GM12878 (cell line): ENCODE data around the gene NRG3. TPM values are rescaled to one million over a fixed set of nuclear protein-coding genes. Genes with fewer than 3 reads are reported as not detected.

Experiments used
- ATAC-seq: fragments of 200-7000 bp; cut with Tn5 transposase; 3 replicates; pipeline ENCODE4 v1.9.1; 2020; ENCODE audit warnings: mild to moderate bottlenecking, moderate library complexity
- BruUV-seq: library from RNA; stranded (reverse); fragments of 400-500 nt; replicated peaks from 2 replicates; lab custom pipeline; 2021; lab: Mats Ljungman, UMichigan
- CTCF ChIA-PET: fragments of 300-600 bp; sonication (Branson Sonifier 250); formaldehyde crosslinking; extraction: SDS; loops from one replicate; lab custom pipeline; 2021; ENCODE audit warnings: inconsistent platforms; lab: Yijun Ruan, JAX
- POLR2A ChIA-PET: fragments of 350-600 bp; formaldehyde crosslinking; extraction: SDS; loops from one replicate; lab custom pipeline; 2021; ENCODE audit warnings: inconsistent platforms; lab: Charles Lee
- RAD21 ChIA-PET: fragments of 300-600 bp; sonication (Branson Sonifier 250); formaldehyde crosslinking; loops from one replicate; lab custom pipeline; 2023; ENCODE audit warnings: antibody characterized with exemption; ENCODE audit not compliant: unreplicated experiment; lab: Charles Lee
- SMC1A ChIA-PET: fragments of 300-600 bp; sonication (Branson Sonifier 250); formaldehyde crosslinking; loops from one replicate; lab custom pipeline; 2023; ENCODE audit not compliant: unreplicated experiment, uncharacterized antibody; lab: Charles Lee
- DNase-seq: peaks from one replicate; pipeline ENCODE4 v3.0.0-alpha.2; 2011; ENCODE audit warnings: low read depth, low spot score
- FAIRE-seq: peaks from 3 replicates; lab custom pipeline; 2011; peaks lifted over from hg19 to GRCh38; lab: Jason Lieb, UNC
- H2AFZ ChIP-seq: 2 replicates; pipeline ENCODE4 v1.6.0; 2011; ENCODE audit warnings: low read depth, low read length, control low read depth; ENCODE audit not compliant: control insufficient read depth
- H3K27ac ChIP-seq: 2 replicates; pipeline ENCODE4 v1.5.1; 2011; ENCODE audit warnings: control low read depth; ENCODE audit not compliant: control insufficient read depth, insufficient read depth
- H3K27me3 ChIP-seq, 2 experiments: replicated peaks in 1 of 2; 2 replicates each; pipeline versions ENCODE4 v1.6.0 to v1.6.1; 2011; ENCODE audit warnings: low read length in 1 of 2; ENCODE audit not compliant: control insufficient read depth in 2 of 2, insufficient read depth in 2 of 2
- H3K36me3 ChIP-seq, 2 experiments: 2 replicates each; pipeline ENCODE4 v1.5.1; 2011; ENCODE audit warnings: low read length in 1 of 2; ENCODE audit not compliant: control insufficient read depth in 2 of 2, insufficient read depth in 2 of 2
- H3K4me1 ChIP-seq: 2 replicates; pipeline ENCODE4 v1.6.1; 2011; ENCODE audit warnings: mild to moderate bottlenecking, low read length, moderate library complexity, mixed read lengths; ENCODE audit not compliant: control insufficient read depth, insufficient read depth
- H3K4me2 ChIP-seq: 2 replicates; pipeline ENCODE4 v1.6.0; 2011; ENCODE audit warnings: control low read depth; ENCODE audit not compliant: control insufficient read depth, insufficient read depth
- H3K4me3 ChIP-seq: fragments of 200-600 bp; sonication (generic); 2 replicates; pipeline ENCODE4 v1.5.1; 2016
- H3K79me2 ChIP-seq: 2 replicates; pipeline ENCODE4 v1.6.0; 2011; ENCODE audit warnings: low read length; ENCODE audit not compliant: control insufficient read depth, insufficient read depth
- H3K9ac ChIP-seq: 2 replicates; pipeline ENCODE4 v1.8.0; 2011; ENCODE audit warnings: low read length, control low read depth, mixed read lengths; ENCODE audit not compliant: control insufficient read depth, insufficient read depth
- H3K9me3 ChIP-seq: replicated peaks from 3 replicates; pipeline ENCODE4 v1.5.1; 2011; ENCODE audit warnings: mild to moderate bottlenecking, low read length; ENCODE audit not compliant: control insufficient read depth, insufficient read depth
- H4K20me1 ChIP-seq: 2 replicates; pipeline ENCODE4 v1.6.0; 2011; ENCODE audit not compliant: control insufficient read depth, insufficient read depth
- ATF7 ChIP-seq: fragments of 450-650 bp; IDR thresholded peaks from 2 replicates; pipeline ENCODE4 v1.6.1; 2016; ENCODE audit warnings: low read depth, mild to moderate bottlenecking
- CBX5 ChIP-seq: sonication (generic); IDR thresholded peaks from 2 replicates; pipeline ENCODE4 v1.6.1; 2016; ENCODE audit warnings: low read depth, moderate library complexity, mild to moderate bottlenecking, inconsistent platforms
- CREM ChIP-seq: IDR thresholded peaks from 2 replicates; pipeline ENCODE4 v1.6.1; 2014; ENCODE audit warnings: antibody characterized with exemption, low read depth
- FOXK2 ChIP-seq: fragments of 450-650 bp; IDR thresholded peaks from 2 replicates; pipeline ENCODE4 v1.6.1; 2017; ENCODE audit warnings: mild to moderate bottlenecking, moderate library complexity
- NFYB ChIP-seq: IDR thresholded peaks from 2 replicates; pipeline ENCODE4 v1.6.1; 2011; ENCODE audit warnings: low read depth, mild to moderate bottlenecking, low read length, improper control_type of control experiment, moderate library complexity; ENCODE audit not compliant: insufficient read depth
- POLR2A ChIP-seq: IDR thresholded peaks from 2 replicates; pipeline ENCODE4 v1.6.1; 2011; ENCODE audit warnings: low read depth, mild to moderate bottlenecking, low read length
- POLR2AphosphoS5 ChIP-seq: IDR thresholded peaks from 2 replicates; pipeline ENCODE4 v1.6.1; 2011; ENCODE audit warnings: mild to moderate bottlenecking, low read length, inconsistent platforms
- SMAD1 ChIP-seq: fragments of 450-650 bp; IDR thresholded peaks from 2 replicates; pipeline ENCODE4 v1.6.1; 2018; ENCODE audit warnings: mild to moderate bottlenecking, low read depth; ENCODE audit not compliant: partially characterized antibody
- ZBED1 ChIP-seq: IDR thresholded peaks from 2 replicates; pipeline ENCODE4 v1.6.1; 2016; ENCODE audit warnings: borderline replicate concordance
- WGBS: methylation state at CpG from one replicate; pipeline ENCODE4 v1.1.6; 2016; ENCODE audit warnings: low lambda C conversion rate; ENCODE audit not compliant: insufficient replicate concordance, insufficient coverage; ENCODE audit errors: missing lambda C conversion rate; 5-methylcytosine and 5-hydroxymethylcytosine counted together
- in situ Hi-C: fragments of 300-500 bp; cut with MboI; formaldehyde crosslinking; loops from 9 replicates; pipeline ENCODE4 v1.14.3; 2018; ENCODE audit warnings: mixed read lengths
- intact Hi-C: fragments of 100-400 bp; cut with micrococcal nuclease; formaldehyde crosslinking; loops from one replicate; pipeline ENCODE4 v1.14.2; 2022; ENCODE audit not compliant: unreplicated experiment
- polyA plus RNA-seq, 11 experiments: library from polyadenylated mRNA; depleted of rRNA in 4 of 11; unstranded in 6 of 11; stranded (reverse) in 5 of 11; fragments of >200 nt; fragmentation: Nextera tagmentation in 4 of 11; fragmentation: Illumina TruSeq in 1 of 11; extraction: Ambion mirVana in 4 of 11; extraction: Trizol in 1 of 11; gene quantifications; 1 replicate in 1 of 11; 2 replicates in 10 of 11; pipeline versions ENCODE4 v1.2.1 to v1.2.3, GENCODE V29; 2011 to 2016; ENCODE audit warnings: inconsistent platforms in 2 of 11, missing spikeins in 2 of 11, low read depth in 1 of 11
- total RNA-seq, 4 experiments: library from RNA; depleted of rRNA in 3 of 4; stranded (reverse); fragments of >200 nt in 3 of 4; fragmentation: Illumina TruSeq in 1 of 4; extraction: Trizol in 1 of 4; gene quantifications; 2 replicates each; pipeline versions ENCODE4 v1.2.1 to v1.2.3, GENCODE V29; 2013 to 2021
- TF ChIP-seq, protein P1 (sequence below): fragments of 450-650 bp; IDR thresholded peaks from 2 replicates; pipeline ENCODE4 v1.6.1; 2016; ENCODE audit warnings: mild to moderate bottlenecking
- TF ChIP-seq, protein P2 (sequence below): fragments of 150-350 bp; IDR thresholded peaks from 2 replicates; pipeline ENCODE4 v1.6.1; 2014; ENCODE audit warnings: mild to moderate bottlenecking, low read depth, low read length

The NRG3 gene
- total and polyA plus RNA-seq, 10 of the 15 experiments (the other 5 are each of a cell fraction or from before 2014, with no cell fraction given), result 0.03 to 0.41 (median 0.17) TPM; not detected in 3

DNA sequence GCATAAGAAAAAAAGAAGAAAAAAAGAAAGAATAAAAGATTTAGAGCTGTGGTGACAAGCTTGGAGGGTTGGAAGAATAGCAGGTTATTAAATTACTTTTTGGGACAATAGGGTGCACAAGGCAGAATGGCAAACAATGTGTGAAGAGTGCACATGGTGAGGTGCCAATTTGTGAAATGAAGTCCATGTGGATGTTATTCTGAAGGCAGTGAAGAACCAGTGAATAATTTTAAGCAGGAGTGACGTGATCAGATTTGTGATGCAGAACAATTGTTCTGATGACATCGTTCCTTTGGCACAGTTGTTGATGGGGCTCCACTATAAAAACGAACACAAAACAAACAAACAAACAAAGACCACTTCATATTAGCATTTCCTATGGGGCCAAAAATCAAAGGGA is 700.3 kb downstream of the NRG3 start:
- Histone ChIP-seq H3K4me3 (no peak overlapping the region), H3K4me1 (no peaks in the 10 kb centered on the region), H3K9ac (no peak overlapping the region), H3K79me2 (no peaks in the 10 kb centered on the region), H3K4me2 (no peak overlapping the region), H2AFZ (no peak overlapping the region), H3K27me3 (no peaks in the 10 kb centered on the region), H3K27ac (no peak overlapping the region), H3K36me3 (no peaks in the 10 kb centered on the region), H4K20me1 (no peaks in the 10 kb centered on the region), H3K9me3 (no peaks in the 10 kb centered on the region)
- ChIA-PET CTCF (no interaction called here), RAD21 (no interaction called here), SMC1A (no interaction called here), POLR2A (no interaction called here)
- no peak for FAIRE-seq
- 0% methylated on average over 3 of the region's 3 CpGs for WGBS
- TF ChIP-seq, protein P1, sequence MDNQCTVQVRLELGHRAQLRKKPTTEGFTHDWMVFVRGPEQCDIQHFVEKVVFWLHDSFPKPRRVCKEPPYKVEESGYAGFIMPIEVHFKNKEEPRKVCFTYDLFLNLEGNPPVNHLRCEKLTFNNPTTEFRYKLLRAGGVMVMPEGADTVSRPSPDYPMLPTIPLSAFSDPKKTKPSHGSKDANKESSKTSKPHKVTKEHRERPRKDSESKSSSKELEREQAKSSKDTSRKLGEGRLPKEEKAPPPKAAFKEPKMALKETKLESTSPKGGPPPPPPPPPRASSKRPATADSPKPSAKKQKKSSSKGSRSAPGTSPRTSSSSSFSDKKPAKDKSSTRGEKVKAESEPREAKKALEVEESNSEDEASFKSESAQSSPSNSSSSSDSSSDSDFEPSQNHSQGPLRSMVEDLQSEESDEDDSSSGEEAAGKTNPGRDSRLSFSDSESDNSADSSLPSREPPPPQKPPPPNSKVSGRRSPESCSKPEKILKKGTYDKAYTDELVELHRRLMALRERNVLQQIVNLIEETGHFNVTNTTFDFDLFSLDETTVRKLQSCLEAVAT, result no peak
- TF ChIP-seq FOXK2, result no peak
- TF ChIP-seq POLR2AphosphoS5, result no peak
- TF ChIP-seq NFYB, result no peak
- TF ChIP-seq, protein P2, sequence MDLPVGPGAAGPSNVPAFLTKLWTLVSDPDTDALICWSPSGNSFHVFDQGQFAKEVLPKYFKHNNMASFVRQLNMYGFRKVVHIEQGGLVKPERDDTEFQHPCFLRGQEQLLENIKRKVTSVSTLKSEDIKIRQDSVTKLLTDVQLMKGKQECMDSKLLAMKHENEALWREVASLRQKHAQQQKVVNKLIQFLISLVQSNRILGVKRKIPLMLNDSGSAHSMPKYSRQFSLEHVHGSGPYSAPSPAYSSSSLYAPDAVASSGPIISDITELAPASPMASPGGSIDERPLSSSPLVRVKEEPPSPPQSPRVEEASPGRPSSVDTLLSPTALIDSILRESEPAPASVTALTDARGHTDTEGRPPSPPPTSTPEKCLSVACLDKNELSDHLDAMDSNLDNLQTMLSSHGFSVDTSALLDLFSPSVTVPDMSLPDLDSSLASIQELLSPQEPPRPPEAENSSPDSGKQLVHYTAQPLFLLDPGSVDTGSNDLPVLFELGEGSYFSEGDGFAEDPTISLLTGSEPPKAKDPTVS, result no peak
- TF ChIP-seq POLR2A, result no peak
- TF ChIP-seq CBX5, result no peak
- no peak for TF ChIP-seq ZBED1
- no peak for TF ChIP-seq ATF7
- no peak for TF ChIP-seq CREM
- no peak for TF ChIP-seq SMAD1
- BruUV-seq, result no TSS peak
- ATAC-seq, result no peak
- no peak for DNase-seq
- in situ Hi-C loops, result no loop called here
- intact Hi-C loops, result no loop called here
